Astrocyte (in vitro differentiated cells and primary cell): ENCODE measurements around the gene GH2. TPM values are rescaled to one million over a fixed set of nuclear protein-coding genes. Genes with fewer than 3 reads are reported as not detected.

Source experiments
- DNase-seq: peaks from one replicate; pipeline ENCODE4 v3.0.0-alpha.2; 2010; ENCODE audit warnings: low read depth
- FAIRE-seq: peaks from 2 replicates; lab custom pipeline; 2011; peaks lifted over from hg19 to GRCh38; lab: Jason Lieb, UNC
- H2AFZ ChIP-seq: 2 replicates; pipeline ENCODE4 v1.6.0; 2012; ENCODE audit warnings: low read depth, low read length, inconsistent platforms
- H3K27ac ChIP-seq: 2 replicates; pipeline ENCODE4 v1.5.1; 2011; ENCODE audit warnings: low read depth, low read length, inconsistent platforms
- H3K27me3 ChIP-seq: 2 replicates; pipeline ENCODE4 v1.6.0; 2011; ENCODE audit warnings: low read length, inconsistent platforms; ENCODE audit not compliant: insufficient read depth
- H3K36me3 ChIP-seq: 2 replicates; pipeline ENCODE4 v1.5.1; 2011; ENCODE audit warnings: low read length, inconsistent platforms; ENCODE audit not compliant: insufficient read depth
- H3K4me1 ChIP-seq: 2 replicates; pipeline ENCODE4 v1.5.1; 2011; ENCODE audit warnings: low read length, inconsistent platforms; ENCODE audit not compliant: insufficient read depth
- H3K4me2 ChIP-seq: 2 replicates; pipeline ENCODE4 v1.6.0; 2012; ENCODE audit warnings: low read length, inconsistent platforms
- H3K4me3 ChIP-seq: 2 replicates; pipeline ENCODE4 v1.5.1; 2011; ENCODE audit warnings: low read depth, mild to moderate bottlenecking, low read length, inconsistent platforms; ENCODE audit not compliant: insufficient read depth
- H3K79me2 ChIP-seq: 2 replicates; pipeline ENCODE4 v1.6.0; 2012; ENCODE audit warnings: mild to moderate bottlenecking, low read length, inconsistent platforms; ENCODE audit not compliant: insufficient read depth
- H3K9ac ChIP-seq: 2 replicates; pipeline ENCODE4 v1.6.0; 2012; ENCODE audit warnings: mild to moderate bottlenecking, low read length, inconsistent platforms
- H3K9me3 ChIP-seq: 2 replicates; pipeline ENCODE4 v1.5.1; 2012; ENCODE audit warnings: low read depth, mild to moderate bottlenecking, low read length, inconsistent platforms; ENCODE audit not compliant: insufficient read depth
- H4K20me1 ChIP-seq: 2 replicates; pipeline ENCODE4 v1.6.0; 2012; ENCODE audit warnings: low read length, inconsistent platforms; ENCODE audit not compliant: insufficient read depth
- H3K27ac Mint-ChIP-seq: one replicate; pipeline ENCODE4 v1.8.0; 2021; ENCODE audit warnings: mild to moderate bottlenecking, mixed read lengths; ENCODE audit not compliant: unreplicated experiment
- H3K27me3 Mint-ChIP-seq: one replicate; pipeline ENCODE4 v1.8.0; 2021; ENCODE audit warnings: low read depth, mixed read lengths; ENCODE audit not compliant: unreplicated experiment
- H3K36me3 Mint-ChIP-seq: one replicate; pipeline ENCODE4 v1.8.0; 2021; ENCODE audit warnings: low read depth, mixed read lengths; ENCODE audit not compliant: unreplicated experiment
- H3K4me1 Mint-ChIP-seq: one replicate; pipeline ENCODE4 v1.8.0; 2021; ENCODE audit warnings: low read depth, mixed read lengths; ENCODE audit not compliant: unreplicated experiment
- H3K4me3 Mint-ChIP-seq: one replicate; pipeline ENCODE4 v1.8.0; 2021; ENCODE audit warnings: mild to moderate bottlenecking, moderate library complexity, mixed read lengths; ENCODE audit not compliant: unreplicated experiment
- H3K9me3 Mint-ChIP-seq: one replicate; pipeline ENCODE4 v1.8.0; 2021; ENCODE audit warnings: mild to moderate bottlenecking, mixed read lengths; ENCODE audit not compliant: unreplicated experiment
- CTCF ChIP-seq: IDR thresholded peaks from 2 replicates; pipeline ENCODE4 v1.5.1; 2011; ENCODE audit warnings: low read depth, mild to moderate bottlenecking, inconsistent platforms, low read length, moderate library complexity; ENCODE audit not compliant: insufficient read depth
- EZH2 ChIP-seq: IDR thresholded peaks from 2 replicates; pipeline ENCODE4 v1.6.1; 2012; ENCODE audit warnings: mild to moderate bottlenecking, low read length, inconsistent platforms; ENCODE audit not compliant: insufficient read depth
- total RNA-seq: library from RNA; stranded (reverse); gene quantifications from 2 replicates; pipeline ENCODE4 v1.2.1, GENCODE V29; 2021

Gene GH2
- total RNA-seq, 1 donor from 2014 or later = not detected

- Mint-ChIP-seq H3K4me3 (no peak overlapping the region), H3K9me3 (no peaks in the 10 kb centered on the region), H3K4me1 (no peaks in the 10 kb centered on the region), H3K27me3 (peaks cover 51% of the 10 kb centered on the region), H3K36me3 (no peaks in the 10 kb centered on the region), H3K27ac (no peak overlapping the region)
- Histone ChIP-seq H3K4me1 (no peaks in the 10 kb centered on the region), H3K36me3 (no peaks in the 10 kb centered on the region), H4K20me1 (no peaks in the 10 kb centered on the region), H3K27me3 (peaks cover 11% of the 10 kb centered on the region), H3K79me2 (no peaks in the 10 kb centered on the region), H3K4me2 (no peak overlapping the region), H3K9me3 (no peaks in the 10 kb centered on the region), H3K27ac (no peak overlapping the region), H3K9ac (no peak overlapping the region), H2AFZ (no peak overlapping the region), H3K4me3 (no peak overlapping the region)
- DNase-seq (no peak), FAIRE-seq (no peak)
- TF ChIP-seq CTCF = no peak
- no peak for TF ChIP-seq EZH2
Measured at GRCh38 chr17:63914471-63914870, 32.7 kb upstream of the GH2 start.

- H3K36me3 Mint-ChIP-seq = no peaks in the 10 kb centered on the region
- TF ChIP-seq EZH2 (no peak), CTCF (peak; percentile 58)
- Histone ChIP-seq H3K9ac (no peak overlapping the region), H3K36me3 (no peaks in the 10 kb centered on the region), H2AFZ (no peak overlapping the region), H3K27ac (no peak overlapping the region), H3K27me3 (peaks cover 14% of the 10 kb centered on the region), H3K9me3 (no peaks in the 10 kb centered on the region), H3K4me2 (no peak overlapping the region), H3K4me1 (no peaks in the 10 kb centered on the region), H3K4me3 (no peak overlapping the region), H3K79me2 (no peaks in the 10 kb centered on the region), H4K20me1 (no peaks in the 10 kb centered on the region)
- DNase-seq = peak; percentile 3
- no peak overlapping the region for H3K27ac Mint-ChIP-seq
- H3K9me3 Mint-ChIP-seq = no peaks in the 10 kb centered on the region
- no peak overlapping the region for H3K4me3 Mint-ChIP-seq
- H3K4me1 Mint-ChIP-seq = no peaks in the 10 kb centered on the region
- H3K27me3 Mint-ChIP-seq = peaks cover 38% of the 10 kb centered on the region
- no peak for FAIRE-seq
Measured at GRCh38 chr17:63911657-63912100, 29.9 kb upstream of the GH2 start.

- peaks cover 33% of the 10 kb centered on the region for H3K27me3 Mint-ChIP-seq
- H3K4me2 ChIP-seq = no peak within 1 kb of the TSS
Measured at GRCh38 chr17:63911041-63911635, 29.4 kb upstream of the GH2 start, which contains the start of gene CSHL1. CSHL1 (minus strand) TSS chr17:63911258; CDS start chr17:63911196, 62 bp downstream.

More at GRCh38 chr17:63911041-63911635, 29.4 kb upstream of the GH2 start, which contains the start of gene CSHL1:
- H3K36me3 Mint-ChIP-seq = no peaks in the 10 kb centered on the region
- no peak for TF ChIP-seq CTCF
- TF ChIP-seq EZH2 = no peak
- Histone ChIP-seq H3K4me1 (no peaks in the 10 kb centered on the region), H3K9ac (no peak within 1 kb of the TSS), H3K27me3 (peaks cover 11% of the 10 kb centered on the region), H3K9me3 (no peaks in the 10 kb centered on the region), H4K20me1 (no peaks in the 10 kb centered on the region), H2AFZ (no peak within 1 kb of the TSS), H3K4me3 (no peak within 1 kb of the TSS), H3K27ac (no peak within 1 kb of the TSS), H3K36me3 (no peaks in the 10 kb centered on the region), H3K79me2 (no peaks in the 10 kb centered on the region)
- DNase-seq = no peak
- no peak within 1 kb of the TSS for H3K27ac Mint-ChIP-seq
- no peak for FAIRE-seq
- no peak within 1 kb of the TSS for H3K4me3 Mint-ChIP-seq
- H3K4me1 Mint-ChIP-seq = no peaks in the 10 kb centered on the region
- H3K9me3 Mint-ChIP-seq = no peaks in the 10 kb centered on the region
